Right lobe of liver (tissue), 6 donors: ENCODE data around the gene NME3. TPM values are rescaled to one million over a fixed set of nuclear protein-coding genes. Genes with fewer than 3 reads are reported as not detected.

ENCODE experiments used
- ATAC-seq, 4 donors: fragments of 200-7000 bp; cut with Tn5 transposase; one replicate each; pipeline ENCODE4 v1.9.1; 2020; ENCODE audit warnings: mild to moderate bottlenecking in 4 of 4, moderate library complexity in 4 of 4
- DNase-seq, 3 donors: peaks; one replicate each; pipeline ENCODE4 v3.0.0-alpha.2; 2020
- H3K27ac ChIP-seq, 3 donors: fragments of 200-600 bp; one replicate each; pipeline ENCODE4 v1.8.0; 2022
- H3K27me3 ChIP-seq, 2 donors: fragments of 200-600 bp; one replicate each; pipeline ENCODE4 v1.8.0; 2022
- H3K36me3 ChIP-seq, 4 donors: fragments of 200-600 bp; sonication (generic) in 1 of 4; one replicate each; pipeline versions ENCODE4 v1.5.1 to v1.8.0; 2017 to 2022; ENCODE audit warnings: control low read depth in 1 of 4
- H3K4me1 ChIP-seq, 4 donors: fragments of 200-600 bp; sonication (generic) in 1 of 4; one replicate each; pipeline versions ENCODE4 v1.5.1 to v1.8.0; 2017 to 2022; ENCODE audit warnings: control low read depth in 1 of 4
- H3K4me3 ChIP-seq, 3 donors: fragments of 200-600 bp; one replicate each; pipeline ENCODE4 v1.8.0; 2022
- H3K9me3 ChIP-seq, 4 donors: fragments of 200-600 bp; sonication (generic) in 1 of 4; one replicate each; pipeline versions ENCODE4 v1.5.1 to v1.8.0; 2017 to 2022; ENCODE audit warnings: control low read depth in 1 of 4
- POLR2A ChIP-seq: fragments of 450-650 bp; IDR thresholded peaks from one replicate; pipeline ENCODE4 v1.6.1; 2017; ENCODE audit warnings: antibody characterized with exemption, mild to moderate bottlenecking
- WGBS: methylation state at CpG from one replicate; pipeline ENCODE4 v1.1.6; 2018; ENCODE audit warnings: low coverage, low lambda C conversion rate; ENCODE audit not compliant: insufficient coverage; ENCODE audit errors: missing lambda C conversion rate; 5-methylcytosine and 5-hydroxymethylcytosine counted together
- intact Hi-C, 2 donors: fragments of 100-400 bp; cut with DNase I; formaldehyde crosslinking; loops; one replicate each; pipeline versions ENCODE4 v1.11.2 to v1.14.1; 2022
- total RNA-seq, 6 experiments: library from RNA; depleted of rRNA in 2 of 6; stranded (reverse); fragments of >200 nt in 2 of 6; fragmentation: NEBNext Ultra II Directional in 3 of 6; extraction: Animal tissue kit (Norgen Biotek cat#: 25700) in 3 of 6; gene quantifications; one replicate each; pipeline versions ENCODE4 v1.1.0 to v1.2.4, GENCODE V29; 2016 to 2023
- TF ChIP-seq, protein P1 (sequence below), 4 donors: fragments of 200-600 bp in 3 of 4; fragments of 450-650 bp in 1 of 4; IDR thresholded peaks; one replicate each; pipeline versions ENCODE4 v1.5.1 to v1.8.0; 2016 to 2022; ENCODE audit warnings: antibody characterized with exemption in 4 of 4, mild to moderate bottlenecking in 2 of 4
- donor health status: DM: no; HTN: yes; CAD: no.
- donor health status: DM: no; HTN: no; CAD: no.
- donor health status: DM: no; HTN: no; CAD: no.
- donor health status: DM: no; HTN: yes; CAD: no.
- donor health status: DM: no; HTN: yes; CAD: no.

Gene NME3
- total RNA-seq, 6 experiments from 2014 or later = 17.9 to 36.1 (median 23.2) TPM

DNA sequence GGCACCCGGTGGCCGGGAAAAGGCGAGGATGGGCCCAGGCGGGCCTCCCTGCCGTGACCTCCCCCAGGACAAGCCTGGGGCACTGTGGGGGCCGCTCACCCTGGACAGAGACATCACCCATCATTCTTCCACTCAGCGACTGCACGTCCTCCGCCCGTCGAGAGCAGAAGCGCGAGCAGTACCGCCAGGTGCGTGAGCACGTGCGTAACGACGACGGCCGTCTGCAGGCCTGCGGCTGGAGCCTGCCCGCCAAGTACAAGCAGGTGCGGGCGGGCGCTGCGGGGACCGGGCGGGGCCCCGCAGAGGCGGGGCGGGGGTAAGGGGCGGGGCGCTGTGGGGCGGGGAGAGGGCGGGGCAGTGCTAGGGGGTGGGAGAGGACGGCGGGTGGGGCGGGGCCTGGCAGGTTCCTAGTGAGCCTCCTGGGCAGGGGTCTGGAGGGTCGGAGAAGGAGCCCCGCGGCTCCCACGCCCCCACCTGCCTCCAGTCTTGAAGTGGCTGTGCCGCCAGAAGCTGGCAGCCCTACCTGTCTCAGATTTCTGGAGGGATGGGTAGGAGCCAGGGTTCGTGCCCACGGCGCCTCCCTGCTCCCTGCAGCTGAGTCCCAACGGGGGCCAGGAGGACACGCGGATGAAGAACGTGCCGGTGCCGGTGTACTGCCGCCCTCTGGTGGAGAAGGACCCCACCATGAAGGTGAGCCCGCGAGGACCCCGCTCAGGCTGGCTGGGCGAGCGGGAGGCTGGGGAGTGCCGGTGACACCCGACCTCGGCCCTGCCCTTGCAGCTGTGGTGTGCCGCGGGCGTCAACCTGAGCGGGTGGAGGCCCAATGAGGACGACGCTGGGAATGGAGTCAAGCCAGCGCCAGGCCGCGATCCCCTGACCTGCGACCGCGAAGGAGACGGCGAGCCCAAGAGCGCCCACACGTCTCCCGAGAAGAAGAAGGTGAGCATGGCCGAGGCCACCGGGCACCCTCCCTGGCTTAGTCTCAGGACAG lies 7.5 kb downstream of the NME3 start:
- no peaks in the 10 kb centered on the region for H3K9me3 ChIP-seq
- H3K4me3 ChIP-seq = no peak overlapping the region
- TF ChIP-seq, protein P1, sequence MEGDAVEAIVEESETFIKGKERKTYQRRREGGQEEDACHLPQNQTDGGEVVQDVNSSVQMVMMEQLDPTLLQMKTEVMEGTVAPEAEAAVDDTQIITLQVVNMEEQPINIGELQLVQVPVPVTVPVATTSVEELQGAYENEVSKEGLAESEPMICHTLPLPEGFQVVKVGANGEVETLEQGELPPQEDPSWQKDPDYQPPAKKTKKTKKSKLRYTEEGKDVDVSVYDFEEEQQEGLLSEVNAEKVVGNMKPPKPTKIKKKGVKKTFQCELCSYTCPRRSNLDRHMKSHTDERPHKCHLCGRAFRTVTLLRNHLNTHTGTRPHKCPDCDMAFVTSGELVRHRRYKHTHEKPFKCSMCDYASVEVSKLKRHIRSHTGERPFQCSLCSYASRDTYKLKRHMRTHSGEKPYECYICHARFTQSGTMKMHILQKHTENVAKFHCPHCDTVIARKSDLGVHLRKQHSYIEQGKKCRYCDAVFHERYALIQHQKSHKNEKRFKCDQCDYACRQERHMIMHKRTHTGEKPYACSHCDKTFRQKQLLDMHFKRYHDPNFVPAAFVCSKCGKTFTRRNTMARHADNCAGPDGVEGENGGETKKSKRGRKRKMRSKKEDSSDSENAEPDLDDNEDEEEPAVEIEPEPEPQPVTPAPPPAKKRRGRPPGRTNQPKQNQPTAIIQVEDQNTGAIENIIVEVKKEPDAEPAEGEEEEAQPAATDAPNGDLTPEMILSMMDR (IDR thresholded peaks at IDR 0.05) = peak in 1 of 4 donors; percentile 14
- no peak for TF ChIP-seq POLR2A
- H3K36me3 ChIP-seq = peaks cover 0 to 48% (median 6%) of the 10 kb centered on the region in 4 donors
- 95% methylated on average over 33 of the region's 81 CpGs for WGBS
- DNase-seq (no peak), ATAC-seq (no peak)
- H3K27me3 ChIP-seq = no peaks in the 10 kb centered on the region
- intact Hi-C loops = no loop called here
- H3K27ac ChIP-seq = no peak overlapping the region
- no peaks in the 10 kb centered on the region for H3K4me1 ChIP-seq

DNA sequence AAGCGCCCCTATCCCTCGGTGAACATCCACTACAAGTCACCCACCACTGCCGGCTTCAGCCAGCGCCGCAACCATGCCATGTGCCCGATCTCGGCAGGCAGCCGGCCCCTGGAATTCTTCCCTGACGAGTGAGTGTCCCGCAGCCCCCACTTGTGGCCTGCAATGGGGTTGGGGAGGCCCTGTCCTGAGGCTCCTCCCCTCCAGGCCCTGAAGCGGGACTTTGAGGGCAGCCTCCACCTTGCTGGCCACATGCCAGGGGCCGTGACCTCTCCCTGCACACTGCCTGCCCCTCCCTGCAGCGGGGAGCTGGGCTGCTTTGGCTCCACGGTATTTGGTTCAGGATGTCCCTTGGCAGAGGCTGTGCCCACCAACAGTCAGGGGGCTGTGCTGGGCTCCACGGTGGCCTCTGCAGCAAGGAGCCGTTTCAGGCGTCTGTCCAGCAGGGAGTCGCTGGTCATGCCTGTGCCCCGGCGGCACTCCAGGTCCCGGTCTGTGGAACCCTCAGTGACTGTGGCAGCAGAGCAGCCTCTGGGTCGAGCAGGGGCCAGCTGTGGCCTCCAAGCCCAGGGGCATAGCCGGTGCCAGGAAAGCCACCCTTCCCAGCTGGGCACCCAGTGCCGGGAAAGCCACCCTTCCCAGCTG lies 8.3 kb downstream of the NME3 start:
- no peaks in the 10 kb centered on the region for H3K4me1 ChIP-seq
- H3K4me3 ChIP-seq = no peak overlapping the region
- intact Hi-C loops = no loop called here
- H3K27me3 ChIP-seq = no peaks in the 10 kb centered on the region
- ATAC-seq (peak in 1 of 4 donors; percentile 11), DNase-seq (peak in 1 of 3 donors; percentile 54)
- WGBS = 0% methylated on average over 1 of the region's 24 CpGs
- TF ChIP-seq, protein P1 (IDR thresholded peaks at IDR 0.05) = no peak
- no peak for TF ChIP-seq POLR2A
- H3K36me3 ChIP-seq = peaks cover 0 to 42% (median 6%) of the 10 kb centered on the region in 4 donors
- no peak overlapping the region for H3K27ac ChIP-seq
- no peaks in the 10 kb centered on the region for H3K9me3 ChIP-seq

DNA sequence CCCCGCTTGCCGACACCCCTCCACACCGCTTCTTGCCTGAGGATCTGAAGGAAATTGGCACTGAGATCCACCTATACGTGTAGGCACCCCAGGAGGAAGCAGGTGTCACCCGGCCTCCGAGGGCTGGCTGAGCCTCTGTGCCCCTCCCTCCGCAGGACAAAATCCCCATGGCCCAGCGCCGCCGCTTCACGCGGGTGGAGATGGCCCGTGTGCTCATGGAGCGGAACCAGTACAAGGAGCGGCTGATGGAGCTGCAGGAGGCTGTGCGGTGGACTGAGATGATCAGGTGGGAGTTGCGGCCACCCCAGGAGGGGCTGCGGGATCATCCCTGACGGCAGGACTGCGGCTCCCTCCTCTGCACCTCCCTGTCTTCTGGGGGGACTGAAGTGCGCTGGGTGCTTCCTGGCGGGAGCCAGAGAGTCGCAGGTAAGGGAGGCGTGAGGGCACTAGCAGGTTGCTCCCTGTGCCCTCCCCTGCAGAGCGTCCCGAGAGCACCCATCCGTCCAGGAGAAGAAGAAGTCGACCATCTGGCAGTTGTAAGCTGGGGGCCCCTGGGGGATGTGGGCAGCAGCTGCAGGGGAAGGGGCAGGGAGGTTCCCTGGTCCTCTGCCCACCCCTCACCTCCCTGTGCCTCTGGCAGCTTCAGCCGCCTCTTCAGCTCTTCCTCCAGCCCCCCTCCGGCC lies 9.0 kb downstream of the NME3 start:
- no peak for ATAC-seq
- H3K27ac ChIP-seq = no peak overlapping the region
- no peak overlapping the region for H3K4me3 ChIP-seq
- TF ChIP-seq POLR2A = no peak
- TF ChIP-seq, protein P1 (IDR thresholded peaks at IDR 0.05) = no peak
- H3K9me3 ChIP-seq = no peaks in the 10 kb centered on the region
- no peaks in the 10 kb centered on the region for H3K27me3 ChIP-seq
- intact Hi-C loops = no loop called here
- peaks cover 0 to 41% (median 6%) of the 10 kb centered on the region in 4 donors for H3K36me3 ChIP-seq
- H3K4me1 ChIP-seq = no peaks in the 10 kb centered on the region
- peak in 1 of 3 donors; percentile 50 for DNase-seq
- WGBS = 98% methylated on average over 9 of the region's 30 CpGs

DNA sequence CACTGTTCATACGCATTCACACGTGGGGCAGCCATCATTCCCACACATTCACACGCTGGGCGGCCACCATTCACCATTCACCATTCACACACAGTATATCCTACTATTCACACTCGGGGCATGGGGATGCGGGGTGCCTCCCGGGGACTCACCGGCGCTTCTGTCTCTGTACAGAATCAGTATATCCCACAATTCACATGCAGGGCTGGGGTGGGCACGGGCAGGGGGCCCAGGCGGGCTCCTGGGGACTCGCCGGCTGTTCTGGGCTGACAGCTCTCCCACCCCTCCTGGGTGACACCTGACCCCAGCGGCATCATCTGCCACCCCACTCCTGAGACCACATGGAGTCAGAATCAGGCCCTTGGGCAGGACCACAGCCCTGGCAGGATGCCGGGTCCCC lies 9.6 kb downstream of the NME3 start:
- Histone ChIP-seq H3K4me3 (no peak overlapping the region), H3K36me3 (peaks cover 0 to 41% (median 6%) of the 10 kb centered on the region in 4 donors), H3K9me3 (no peaks in the 10 kb centered on the region), H3K27me3 (no peaks in the 10 kb centered on the region), H3K4me1 (no peaks in the 10 kb centered on the region), H3K27ac (no peak overlapping the region)
- TF ChIP-seq, protein P1 (IDR thresholded peaks at IDR 0.05) = no peak
- ATAC-seq (no peak), DNase-seq (no peak)
- 88% methylated on average over 12 of the region's 15 CpGs for WGBS
- intact Hi-C loops = no loop called here
